PC-3 (cell line): ENCODE data around the gene IGFBP2.

ENCODE experiments used
- EZH2 ChIP-seq: fragments of 300-600 bp; sonication (generic); IDR thresholded peaks from one replicate; pipeline ENCODE4 v1.6.1; 2017; ENCODE audit warnings: antibody characterized with exemption, mild to moderate bottlenecking, low read length; ENCODE audit not compliant: unreplicated experiment
- EZH2phosphoT487 ChIP-seq: fragments of 300-600 bp; sonication (generic); IDR thresholded peaks from 2 replicates; pipeline ENCODE4 v1.6.1; 2018; ENCODE audit warnings: mild to moderate bottlenecking, antibody characterized with exemption, low read length, borderline replicate concordance
- TF ChIP-seq, protein P1 (sequence below): fragments of 300-600 bp; sonication (generic); conservative IDR thresholded peaks from 2 replicates; pipeline ENCODE4 v1.5.1; 2017; ENCODE audit warnings: antibody characterized with exemption, low read depth, mild to moderate bottlenecking, low read length

DNA sequence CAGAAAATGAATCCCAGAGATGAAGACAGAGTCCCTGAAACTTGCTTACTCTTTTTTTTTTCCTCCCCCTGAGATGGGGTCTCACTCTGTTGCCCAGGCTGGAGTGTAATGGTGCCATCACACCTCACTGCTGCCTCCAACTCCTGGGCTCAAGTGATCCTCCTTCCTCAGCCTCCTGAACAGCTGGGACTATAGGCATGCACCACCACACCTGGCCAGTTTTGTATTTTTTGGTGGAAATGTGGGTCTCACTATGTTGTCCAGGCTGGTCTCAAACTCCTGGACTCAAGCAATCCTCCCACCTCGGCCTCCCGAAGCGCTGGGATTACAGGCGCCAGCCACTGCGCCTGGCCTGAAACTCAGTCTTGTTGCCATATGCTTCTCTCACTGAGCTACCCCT is 27.8 kb downstream of the IGFBP2 start:
- TF ChIP-seq EZH2phosphoT487 (no peak), EZH2 (no peak)
- TF ChIP-seq, protein P1, sequence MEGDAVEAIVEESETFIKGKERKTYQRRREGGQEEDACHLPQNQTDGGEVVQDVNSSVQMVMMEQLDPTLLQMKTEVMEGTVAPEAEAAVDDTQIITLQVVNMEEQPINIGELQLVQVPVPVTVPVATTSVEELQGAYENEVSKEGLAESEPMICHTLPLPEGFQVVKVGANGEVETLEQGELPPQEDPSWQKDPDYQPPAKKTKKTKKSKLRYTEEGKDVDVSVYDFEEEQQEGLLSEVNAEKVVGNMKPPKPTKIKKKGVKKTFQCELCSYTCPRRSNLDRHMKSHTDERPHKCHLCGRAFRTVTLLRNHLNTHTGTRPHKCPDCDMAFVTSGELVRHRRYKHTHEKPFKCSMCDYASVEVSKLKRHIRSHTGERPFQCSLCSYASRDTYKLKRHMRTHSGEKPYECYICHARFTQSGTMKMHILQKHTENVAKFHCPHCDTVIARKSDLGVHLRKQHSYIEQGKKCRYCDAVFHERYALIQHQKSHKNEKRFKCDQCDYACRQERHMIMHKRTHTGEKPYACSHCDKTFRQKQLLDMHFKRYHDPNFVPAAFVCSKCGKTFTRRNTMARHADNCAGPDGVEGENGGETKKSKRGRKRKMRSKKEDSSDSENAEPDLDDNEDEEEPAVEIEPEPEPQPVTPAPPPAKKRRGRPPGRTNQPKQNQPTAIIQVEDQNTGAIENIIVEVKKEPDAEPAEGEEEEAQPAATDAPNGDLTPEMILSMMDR = no peak
